Activated B cell treated with CpG ODN at 0.5 μM for 24 hours (primary cell): ENCODE results near the gene FAM240A. TPM values are rescaled to one million over a fixed set of nuclear protein-coding genes. Genes with fewer than 3 reads are reported as not detected.

Experiments
- ATAC-seq: fragments of 200-7000 bp; cut with Tn5 transposase; one replicate; pipeline ENCODE4 v1.10.0; 2021; ENCODE audit warnings: low read depth, mild to moderate bottlenecking, moderate library complexity
- CTCF ChIA-PET: fragments of 350-600 bp; sonication (Branson Sonifier 250); formaldehyde crosslinking; loops from one replicate; lab custom pipeline; 2021; ENCODE audit warnings: antibody characterized with exemption; lab: Charles Lee
- POLR2A ChIA-PET: fragments of 350-600 bp; sonication (Branson Sonifier 250); formaldehyde crosslinking; loops from one replicate; lab custom pipeline; 2021; ENCODE audit warnings: antibody characterized with exemption; lab: Charles Lee
- DNase-seq: peaks from one replicate; pipeline ENCODE4 v3.0.0; 2022
- H3K27ac Mint-ChIP-seq: one replicate; pipeline ENCODE4 v1.8.0; 2020; ENCODE audit warnings: mixed read lengths
- H3K27me3 Mint-ChIP-seq: one replicate; pipeline ENCODE4 v1.8.0; 2021; ENCODE audit warnings: mixed read lengths
- H3K36me3 Mint-ChIP-seq: one replicate; pipeline ENCODE4 v1.8.0; 2021; ENCODE audit warnings: low read depth, mixed read lengths
- H3K4me1 Mint-ChIP-seq: one replicate; pipeline ENCODE4 v1.8.0; 2021; ENCODE audit warnings: mixed read lengths
- H3K4me3 Mint-ChIP-seq: one replicate; pipeline ENCODE4 v1.8.0; 2020; ENCODE audit warnings: mild to moderate bottlenecking, mixed read lengths
- H3K9me3 Mint-ChIP-seq: one replicate; pipeline ENCODE4 v1.8.0; 2020; ENCODE audit warnings: mixed read lengths
- CTCF ChIP-seq: fragments of 200-600 bp; IDR thresholded peaks from one replicate; pipeline ENCODE4 v1.8.0; 2022; ENCODE audit warnings: antibody characterized with exemption, mild to moderate bottlenecking
- intact Hi-C: fragments of 100-400 bp; cut with micrococcal nuclease; formaldehyde crosslinking; loops from one replicate; pipeline ENCODE4 v1.15.1; 2024
- total RNA-seq: library from RNA; stranded (reverse); gene quantifications from 2 replicates; pipeline ENCODE4 v1.2.3, GENCODE V29; 2022

Gene FAM240A
- total RNA-seq, 1 donor from 2014 or later, result not detected

DNA sequence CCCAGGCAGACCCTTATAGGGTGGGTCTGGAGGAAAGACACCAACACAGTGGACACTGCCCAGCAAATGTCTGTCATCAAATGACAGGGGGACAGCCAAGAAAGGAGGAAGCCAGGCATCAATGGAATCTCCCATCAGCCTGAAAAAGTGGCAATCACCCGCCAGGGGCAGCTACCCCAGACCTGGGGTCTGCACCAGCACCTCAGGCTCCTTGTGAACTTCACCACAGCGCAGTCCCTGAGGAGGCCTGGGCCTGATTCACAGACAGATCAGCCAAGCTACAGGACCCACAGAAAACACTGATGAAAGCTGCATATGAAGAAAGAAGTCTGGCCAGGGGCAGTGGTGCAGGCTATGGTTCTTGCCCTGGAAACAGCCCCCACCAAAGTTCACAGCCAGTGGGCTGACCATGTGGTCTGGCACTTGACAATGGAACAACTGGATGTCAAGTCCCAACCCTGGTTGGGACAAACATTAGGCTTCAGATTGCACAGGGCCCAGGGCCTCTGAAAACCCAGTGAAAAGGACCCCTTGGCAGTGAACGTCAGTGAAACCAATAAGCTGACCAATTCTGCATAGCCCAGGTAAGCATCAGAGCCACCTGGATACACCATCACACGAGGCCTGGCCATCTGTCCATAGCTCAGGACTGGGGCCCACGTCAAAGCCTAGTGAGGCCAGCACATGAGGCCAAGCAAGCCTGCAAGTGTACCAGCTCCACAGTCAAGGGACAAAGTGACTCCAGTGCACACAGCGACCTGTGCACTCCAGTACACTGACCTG lies 52.1 kb downstream of the FAM240A start:
- Mint-ChIP-seq H3K4me3 (no peak overlapping the region), H3K36me3 (no peaks in the 10 kb centered on the region), H3K9me3 (no peaks in the 10 kb centered on the region), H3K27ac (no peak overlapping the region), H3K4me1 (peaks cover 8% of the 10 kb centered on the region), H3K27me3 (peaks cover 16% of the 10 kb centered on the region)
- no peak for TF ChIP-seq CTCF
- ChIA-PET CTCF (interaction anchor here (1.3 kb wide), 1 partner anchor 230 kb away, joined by 3 read pairs; no protein-coding TSS in a partner anchor), POLR2A (no interaction called here)
- DNase-seq, result no peak
- ATAC-seq, result no peak
- intact Hi-C loops, result no loop called here

DNA sequence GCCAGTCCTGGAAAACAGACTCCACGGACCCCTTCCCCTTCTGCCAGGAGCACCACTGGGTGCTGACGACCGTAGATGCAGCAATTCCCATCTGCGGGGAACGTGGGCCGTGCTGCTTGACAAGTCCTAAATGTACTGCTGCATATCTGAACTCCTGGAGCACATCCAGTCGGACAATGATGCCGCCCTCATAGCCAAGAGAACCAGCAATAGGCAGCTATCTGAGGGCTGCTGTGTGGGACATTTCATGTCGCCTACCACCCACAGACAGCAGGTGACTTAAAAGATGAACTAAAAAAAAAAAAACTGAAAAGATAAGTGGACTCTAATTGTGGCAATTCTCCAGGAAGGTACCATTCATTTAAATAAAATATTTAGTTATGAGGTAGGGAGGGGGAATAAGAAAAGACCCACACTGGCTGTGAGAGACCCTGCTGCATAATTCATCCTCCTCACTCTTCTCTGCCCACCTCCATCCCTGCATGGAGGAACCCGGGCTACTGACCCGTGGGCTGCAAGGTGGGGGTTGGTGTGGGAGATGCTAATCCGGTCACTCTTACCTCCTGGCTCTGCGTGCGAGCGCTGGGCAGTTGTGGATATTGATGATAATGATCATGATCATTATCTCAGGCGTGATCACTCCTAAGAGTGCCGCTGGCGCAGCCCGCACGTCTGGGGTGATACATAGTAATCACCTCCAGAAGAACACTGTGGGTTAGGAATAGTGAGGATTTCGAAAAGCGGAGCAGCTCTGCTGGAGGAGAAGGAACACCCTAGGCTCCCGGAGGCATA lies 52.8 kb downstream of the FAM240A start:
- no peaks in the 10 kb centered on the region for H3K9me3 Mint-ChIP-seq
- intact Hi-C loops, result no loop called here
- ChIA-PET CTCF (no interaction called here), POLR2A (no interaction called here)
- DNase-seq, result no peak
- H3K27ac Mint-ChIP-seq, result no peak overlapping the region
- peaks cover 8% of the 10 kb centered on the region for H3K4me1 Mint-ChIP-seq
- peaks cover 14% of the 10 kb centered on the region for H3K27me3 Mint-ChIP-seq
- no peak for ATAC-seq
- no peak for TF ChIP-seq CTCF
- no peak overlapping the region for H3K4me3 Mint-ChIP-seq
- no peaks in the 10 kb centered on the region for H3K36me3 Mint-ChIP-seq

- ChIA-PET POLR2A (no interaction called here), CTCF (no interaction called here)
- intact Hi-C loops, result no loop called here
- no peak for TF ChIP-seq CTCF
- ATAC-seq (no peak), DNase-seq (no peak)
- Mint-ChIP-seq H3K27ac (no peak overlapping the region), H3K9me3 (no peaks in the 10 kb centered on the region), H3K36me3 (no peaks in the 10 kb centered on the region), H3K4me1 (peaks cover 2% of the 10 kb centered on the region), H3K27me3 (peaks cover 14% of the 10 kb centered on the region), H3K4me3 (no peak overlapping the region)
Observed at GRCh38 chr3:46665763-46666452, 53.6 kb downstream of the FAM240A start.

- CTCF ChIA-PET, result no interaction called here
- H3K27ac Mint-ChIP-seq, result no peak overlapping the region
- no peak overlapping the region for H3K4me3 Mint-ChIP-seq
- POLR2A ChIA-PET, result interaction anchor here (0.6 kb wide), 1 partner anchor 935 kb away, joined by 4 read pairs; no protein-coding TSS in a partner anchor
- H3K4me1 Mint-ChIP-seq, result no peaks in the 10 kb centered on the region
- H3K36me3 Mint-ChIP-seq, result no peaks in the 10 kb centered on the region
- TF ChIP-seq CTCF, result no peak
- DNase-seq, result no peak
- intact Hi-C loops, result no loop called here
- ATAC-seq, result no peak
- H3K9me3 Mint-ChIP-seq, result no peaks in the 10 kb centered on the region
- peaks cover 14% of the 10 kb centered on the region for H3K27me3 Mint-ChIP-seq
Observed at GRCh38 chr3:46666453-46666845, 54.1 kb downstream of the FAM240A start.
